B cell (primary cell): Measurements from ENCODE around the gene GMPPB. TPM values are rescaled to one million over a fixed set of nuclear protein-coding genes. Genes with fewer than 3 reads are reported as not detected.
"Not testable (repeated sequence)": the region's sequence is repeated elsewhere in the genome, so short reads cannot be mapped to it uniquely, and the experiment has no call there.

Experiments used
- ATAC-seq: fragments of 200-7000 bp; cut with Tn5 transposase; one replicate; pipeline ENCODE4 v1.10.0; 2021; ENCODE audit warnings: low read depth, mild to moderate bottlenecking, moderate number of reproducible peaks, moderate library complexity
- CTCF ChIA-PET: fragments of 350-600 bp; sonication (Branson Sonifier 250); formaldehyde crosslinking; loops from one replicate; lab custom pipeline; 2021; ENCODE audit warnings: antibody characterized with exemption, inconsistent platforms; lab: Charles Lee
- POLR2A ChIA-PET: fragments of 350-600 bp; sonication (Branson Sonifier 250); formaldehyde crosslinking; loops from one replicate; lab custom pipeline; 2021; ENCODE audit warnings: antibody characterized with exemption; lab: Charles Lee
- DNase-seq: peaks from one replicate; pipeline ENCODE4 v3.0.0; 2013
- H2AFZ ChIP-seq: 2 replicates; pipeline ENCODE4 v1.6.1; 2012; ENCODE audit warnings: mild to moderate bottlenecking, low read depth, low read length; ENCODE audit not compliant: insufficient read depth, poor library complexity, severe bottlenecking
- H3K27ac ChIP-seq, 2 donors: 1 replicate in 1 of 2; 2 replicates in 1 of 2; pipeline ENCODE4 v1.5.1; 2012 to 2013; ENCODE audit warnings: low read length in 2 of 2, mild to moderate bottlenecking in 2 of 2, moderate library complexity in 1 of 2
- H3K27me3 ChIP-seq, 4 experiments: fragments of 200-600 bp in 1 of 4; sonication (generic) in 1 of 4; replicated peaks in 1 of 4; 1 replicate in 2 of 4; 2 replicates in 2 of 4; pipeline versions ENCODE4 v1.6.1 to v1.7.0; 2013 to 2016; ENCODE audit warnings: low read length in 3 of 4, mild to moderate bottlenecking in 2 of 4, mixed read lengths in 1 of 4, moderate library complexity in 1 of 4; ENCODE audit not compliant: insufficient read depth in 4 of 4, control insufficient read depth in 3 of 4; ENCODE audit errors: control extremely low read depth in 1 of 4
- H3K36me3 ChIP-seq, 2 experiments: replicated peaks in 1 of 2; 1 replicate in 1 of 2; 2 replicates in 1 of 2; pipeline versions ENCODE4 v1.6.1 to v1.7.1; 2013; ENCODE audit warnings: low read length in 1 of 2; ENCODE audit not compliant: insufficient read depth in 2 of 2, control insufficient read depth in 1 of 2; ENCODE audit errors: control extremely low read depth in 1 of 2, extremely low read depth in 1 of 2
- H3K4me1 ChIP-seq, 2 donors: fragments of 200-600 bp in 1 of 2; sonication (generic) in 1 of 2; 1 replicate in 1 of 2; 2 replicates in 1 of 2; pipeline versions ENCODE4 v1.5.1 to v1.6.1; 2013 to 2017; ENCODE audit warnings: low read length in 2 of 2; ENCODE audit not compliant: control insufficient read depth in 2 of 2, insufficient read depth in 2 of 2
- H3K4me2 ChIP-seq: replicated peaks from 2 replicates; pipeline ENCODE3; 2012; ENCODE audit warnings: mild to moderate bottlenecking, low read depth, low read length; ENCODE audit not compliant: poor library complexity, severe bottlenecking
- H3K4me3 ChIP-seq, 5 experiments: fragments of 200-600 bp in 1 of 5; sonication (generic) in 1 of 5; 1 replicate in 3 of 5; 2 replicates in 2 of 5; pipeline versions ENCODE4 v1.5.1 to v1.7.0; 2011 to 2016; ENCODE audit warnings: low read length in 4 of 5, mild to moderate bottlenecking in 4 of 5, low read depth in 2 of 5, control low read depth in 1 of 5, moderate library complexity in 1 of 5; ENCODE audit not compliant: insufficient read depth in 1 of 5; ENCODE audit errors: control extremely low read depth in 1 of 5, extremely low read depth in 1 of 5
- H3K79me2 ChIP-seq: fragments of 200-600 bp; sonication (generic); one replicate; pipeline ENCODE4 v1.6.0; 2016; ENCODE audit warnings: low read length; ENCODE audit not compliant: control insufficient read depth, insufficient read depth
- H3K9ac ChIP-seq: fragments of 200-600 bp; sonication (generic); 2 replicates; pipeline ENCODE4 v1.6.1; 2017; ENCODE audit warnings: mild to moderate bottlenecking, low read length, moderate library complexity
- H3K9me3 ChIP-seq, 3 donors: one replicate each; pipeline versions ENCODE4 v1.6.1 to v1.7.1; 2013; ENCODE audit warnings: low read length in 2 of 3; ENCODE audit not compliant: control insufficient read depth in 2 of 3, insufficient read depth in 1 of 3; ENCODE audit errors: control extremely low read depth in 1 of 3
- H4K20me1 ChIP-seq: 2 replicates; pipeline ENCODE4 v1.6.0; 2012; ENCODE audit warnings: mild to moderate bottlenecking, low read length; ENCODE audit not compliant: insufficient read depth, control insufficient read depth, poor library complexity, severe bottlenecking
- H3K27ac Mint-ChIP-seq: one replicate; pipeline ENCODE4 v1.8.0; 2021; ENCODE audit warnings: mixed read lengths
- H3K27me3 Mint-ChIP-seq: one replicate; pipeline ENCODE4 v1.8.0; 2021; ENCODE audit warnings: mixed read lengths
- H3K4me1 Mint-ChIP-seq: one replicate; pipeline ENCODE4 v1.8.0; 2021; ENCODE audit warnings: mixed read lengths
- H3K4me3 Mint-ChIP-seq: one replicate; pipeline ENCODE4 v1.8.0; 2021; ENCODE audit warnings: mixed read lengths
- H3K9me3 Mint-ChIP-seq: one replicate; pipeline ENCODE4 v1.8.0; 2022; ENCODE audit warnings: mixed read lengths; ENCODE audit not compliant: insufficient read depth
- EZH2 ChIP-seq: IDR thresholded peaks from 2 replicates; pipeline ENCODE4 v1.6.1; 2012; ENCODE audit warnings: borderline replicate concordance, low read depth, mild to moderate bottlenecking, moderate library complexity, low read length; ENCODE audit not compliant: insufficient read depth, poor library complexity, severe bottlenecking
- WGBS: methylation state at CpG from one replicate; pipeline ENCODE4 v1.1.5; 2013; ENCODE audit warnings: missing lambda C conversion rate; ENCODE audit not compliant: insufficient coverage; 5-methylcytosine and 5-hydroxymethylcytosine counted together
- intact Hi-C: fragments of 100-400 bp; cut with micrococcal nuclease; formaldehyde crosslinking; loops from one replicate; pipeline ENCODE4 v1.10.0; 2022
- polyA plus RNA-seq: library from polyadenylated mRNA; depleted of rRNA; stranded (reverse); fragments of >200 nt; gene quantifications from 2 replicates; pipeline ENCODE4 v1.2.3, GENCODE V29; 2012
- total RNA-seq, 2 donors: library from RNA; stranded (reverse); fragments of 120-200 nt in 1 of 2; gene quantifications; 1 replicate in 1 of 2; 2 replicates in 1 of 2; pipeline versions ENCODE4 v1.2.3 to v1.2.4, GENCODE V29; 2013 to 2022
- TF ChIP-seq, protein P1 (sequence below): fragments of 200-600 bp; IDR thresholded peaks from one replicate; pipeline ENCODE4 v1.8.0; 2022; ENCODE audit warnings: antibody characterized with exemption, mild to moderate bottlenecking

GMPPB gene
- total and polyA plus RNA-seq, 2 donors (not counting 1 experiment from before 2014, with no cell fraction given), result 31.4 to 32.5 TPM

DNA sequence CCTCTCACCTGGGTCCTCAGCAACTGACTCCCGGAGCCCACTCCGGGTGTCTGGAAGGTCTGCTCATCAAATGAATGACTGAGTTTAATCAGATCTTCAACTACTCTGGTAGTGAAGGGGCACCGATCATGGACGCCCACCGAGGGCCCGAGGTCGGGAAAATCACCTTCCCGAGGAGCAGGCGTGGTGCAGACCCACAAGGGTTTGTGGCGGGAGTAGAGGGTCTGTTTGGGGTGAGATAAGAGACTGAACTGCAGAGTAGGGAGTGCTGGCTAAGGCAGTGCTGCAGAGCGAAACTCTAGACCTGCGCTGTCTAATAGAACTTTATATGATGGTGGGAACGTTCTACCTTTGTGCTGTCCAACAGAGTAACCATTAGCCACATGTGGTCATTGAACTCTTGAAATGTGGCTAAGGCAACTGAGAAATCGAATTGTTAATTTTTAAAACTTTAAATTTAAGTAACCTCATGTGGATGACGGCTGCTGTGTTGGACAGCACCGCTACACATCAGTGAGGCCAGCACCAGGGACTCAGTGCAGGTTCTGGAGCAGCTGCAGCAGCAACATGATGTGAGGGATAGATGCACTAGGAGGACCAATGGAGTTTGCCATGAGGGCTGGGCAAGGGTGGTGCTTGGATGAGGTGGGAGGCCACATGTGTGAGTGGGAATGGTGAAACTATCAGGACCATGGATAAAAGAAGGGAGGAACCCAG lies 33.7 kb downstream of the GMPPB start:
- H3K36me3 ChIP-seq, H3K9me3 Mint-ChIP-seq, H4K20me1 ChIP-seq, DNase-seq, H3K27me3 Mint-ChIP-seq, ATAC-seq, CTCF ChIA-PET, H3K9me3 ChIP-seq: not testable (repeated sequence)
- Histone ChIP-seq H3K27me3 (peaks cover 0 to 13% (median 0%) of the 10 kb centered on the region in 4 experiments), H3K4me3 (peak overlapping the region; percentile 44 to 99 (median 92)), H3K4me1 (peaks cover 16 to 38% of the 10 kb centered on the region in 2 donors), H3K27ac (peak overlapping the region; percentile 34 to 78), H3K79me2 (peaks cover 28% of the 10 kb centered on the region), H2AFZ (peak overlapping the region; percentile 82), H3K4me2 (peak overlapping the region; percentile 83), H3K9ac (peak overlapping the region; percentile 97)
- Mint-ChIP-seq H3K27ac (peak overlapping the region; percentile 95), H3K4me3 (peak overlapping the region; percentile 97), H3K4me1 (peaks cover 43% of the 10 kb centered on the region)
- POLR2A ChIA-PET, result interaction anchor here (0.6 to 0.7 kb wide), 3 partner anchors 17 to 1249 kb away, joined by 3 to 5 read pairs (median 3); partner anchors contain the start of gene MON1A
- intact Hi-C loops, result loop anchor here (1.0 kb wide), 1 partner anchor 16 kb away; the partner anchor contains the start of gene APEH
- WGBS, result 12% methylated on average over 15 of the region's 16 CpGs

DNA sequence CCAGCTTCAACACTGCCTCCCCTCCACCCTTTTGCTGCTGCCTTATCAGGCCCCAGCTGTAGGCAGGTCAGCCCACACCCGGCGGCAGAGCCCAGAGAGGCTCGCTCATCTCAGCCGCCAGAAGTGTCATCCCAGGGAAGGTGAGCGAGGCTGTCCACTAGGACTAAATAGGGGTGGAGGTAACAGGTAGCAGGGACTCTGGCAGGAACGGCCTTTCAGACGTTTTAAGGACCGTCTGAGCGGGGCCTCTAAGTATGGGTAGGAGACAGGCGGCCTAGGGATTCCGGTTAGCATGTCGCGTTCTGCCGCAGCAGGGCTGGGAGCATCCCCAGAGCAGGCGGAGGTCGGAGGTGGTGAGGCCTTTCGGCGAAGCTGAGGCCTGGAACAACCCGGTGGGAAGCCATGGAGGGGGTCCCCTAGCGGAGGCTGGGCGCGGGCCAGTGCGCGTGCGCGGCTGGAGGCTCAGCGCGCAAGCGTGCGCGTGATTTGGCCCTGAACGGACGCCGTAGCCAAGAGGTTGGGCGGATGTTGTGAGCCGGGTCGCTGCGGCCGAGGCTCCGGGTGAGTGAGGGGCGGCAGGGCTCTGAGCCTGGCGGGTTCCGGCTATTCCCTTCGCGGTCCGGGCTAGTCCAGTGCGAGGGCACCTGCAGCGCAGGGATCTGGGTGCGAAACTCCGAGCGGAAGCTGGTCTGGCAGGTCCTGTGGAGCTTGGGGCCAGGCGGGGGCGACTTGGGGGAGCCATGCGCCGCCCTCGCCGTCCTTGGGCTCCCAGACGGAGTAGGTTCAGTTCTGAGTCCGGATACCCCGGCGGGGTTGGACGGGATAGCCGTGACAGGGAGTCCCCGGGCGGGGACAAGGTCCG lies 34.5 kb downstream of the GMPPB start, which contains the start of the genes MST1 and RNF123:
Gene MST1 (minus strand): TSS at position 429 of the 862 bp plus-strand sequence. CDS start 783 bp downstream, outside the sequence.
Gene RNF123 (plus strand): TSS at position 512 of the 862 bp plus-strand sequence. CDS start 1,609 bp downstream, outside the sequence.
- Histone ChIP-seq H3K4me3 (peak within 1 kb of the TSS; percentile 44 to 99 (median 92)), H3K27ac (peak within 1 kb of the TSS; percentile 54 to 78), H3K79me2 (peaks cover 23% of the 10 kb centered on the region), H3K27me3 (peaks cover 0 to 13% (median 0%) of the 10 kb centered on the region in 4 experiments), H3K4me2 (peak within 1 kb of the TSS; percentile 83), H4K20me1 (no peaks in the 10 kb centered on the region), H3K9ac (peak within 1 kb of the TSS; percentile 97), H2AFZ (peak within 1 kb of the TSS; percentile 82), H3K4me1 (peaks cover 16 to 38% of the 10 kb centered on the region in 2 donors), H3K36me3 (peaks cover 0 to 3% of the 10 kb centered on the region in 2 experiments), H3K9me3 (no peaks in the 10 kb centered on the region)
- ChIA-PET POLR2A (interaction anchor here (0.6 to 0.9 kb wide), 4 partner anchors 16 to 1249 kb away, joined by 3 to 6 read pairs (median 4); partner anchors contain the start of gene MON1A), CTCF (no interaction called here)
- ATAC-seq (peak; percentile 82), DNase-seq (peak; percentile 96)
- Mint-ChIP-seq H3K9me3 (no peaks in the 10 kb centered on the region), H3K27me3 (peaks cover 3% of the 10 kb centered on the region), H3K27ac (peak within 1 kb of the TSS; percentile 95), H3K4me3 (peak within 1 kb of the TSS; percentile 97), H3K4me1 (peaks cover 43% of the 10 kb centered on the region)
- intact Hi-C loops, result loop anchor here (1.0 kb wide), 1 partner anchor 15 kb away; the partner anchor contains the start of gene APEH
- no peak for TF ChIP-seq EZH2
- TF ChIP-seq, protein P1, sequence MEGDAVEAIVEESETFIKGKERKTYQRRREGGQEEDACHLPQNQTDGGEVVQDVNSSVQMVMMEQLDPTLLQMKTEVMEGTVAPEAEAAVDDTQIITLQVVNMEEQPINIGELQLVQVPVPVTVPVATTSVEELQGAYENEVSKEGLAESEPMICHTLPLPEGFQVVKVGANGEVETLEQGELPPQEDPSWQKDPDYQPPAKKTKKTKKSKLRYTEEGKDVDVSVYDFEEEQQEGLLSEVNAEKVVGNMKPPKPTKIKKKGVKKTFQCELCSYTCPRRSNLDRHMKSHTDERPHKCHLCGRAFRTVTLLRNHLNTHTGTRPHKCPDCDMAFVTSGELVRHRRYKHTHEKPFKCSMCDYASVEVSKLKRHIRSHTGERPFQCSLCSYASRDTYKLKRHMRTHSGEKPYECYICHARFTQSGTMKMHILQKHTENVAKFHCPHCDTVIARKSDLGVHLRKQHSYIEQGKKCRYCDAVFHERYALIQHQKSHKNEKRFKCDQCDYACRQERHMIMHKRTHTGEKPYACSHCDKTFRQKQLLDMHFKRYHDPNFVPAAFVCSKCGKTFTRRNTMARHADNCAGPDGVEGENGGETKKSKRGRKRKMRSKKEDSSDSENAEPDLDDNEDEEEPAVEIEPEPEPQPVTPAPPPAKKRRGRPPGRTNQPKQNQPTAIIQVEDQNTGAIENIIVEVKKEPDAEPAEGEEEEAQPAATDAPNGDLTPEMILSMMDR, result peak; percentile 47
- WGBS, result 2% methylated on average over 57 of the region's 66 CpGs
